ENCODE measurements around the gene ZNF774. TPM values are rescaled to one million over a fixed set of nuclear protein-coding genes. Genes with fewer than 3 reads are reported as not detected.
"Not testable (repeated sequence)": the region's sequence is repeated elsewhere in the genome, so short reads cannot be mapped to it uniquely, and the experiment has no call there.

The ZNF774 gene
- total RNA-seq (1 to 10 TPM; 2.1 to 9.9 (median 5.9) TPM), polyA plus RNA-seq (1 to 10 TPM; 3.1 to 4.2 TPM)
- long read RNA-seq, donor 1, partial matches to known transcripts: 0 of 2 reads
- long read RNA-seq, donor 1, other reads (novel, unspliced or antisense): 1 of 2 reads
- long read RNA-seq, donor 2, full-length matches to known transcripts: 9 of 10 reads
- long read RNA-seq, donor 2, partial matches to known transcripts: 0 of 10 reads
- long read RNA-seq, donor 2, other reads (novel, unspliced or antisense): 1 of 10 reads
- long read RNA-seq, donor 3, partial matches to known transcripts: 0 of 4 reads
- long read RNA-seq, donor 3, other reads (novel, unspliced or antisense): 1 of 4 reads

- Histone ChIP-seq H3K27me3 (no peaks in the 10 kb centered on the region), H3K9me3 (no peaks in the 10 kb centered on the region), H3K4me3 (peak within 1 kb of the TSS; percentile 48 to 99 (median 88)), H3K4me1 (peaks cover 0 to 17% (median 5%) of the 10 kb centered on the region in 12 donors), H3K27ac (peak within 1 kb of the TSS in 11 of 12 donors; percentile 61 to 92 (median 80)), H3K36me3 (peaks cover 0 to 8% (median 2%) of the 10 kb centered on the region in 9 donors)
- intact Hi-C loops (cut with DNase I): loop anchor here in 1 of 10 donors (1.0 kb wide), 1 partner anchor 36 kb away; the partner anchor contains the start of gene IQGAP1
- TF ChIP-seq, protein P1, sequence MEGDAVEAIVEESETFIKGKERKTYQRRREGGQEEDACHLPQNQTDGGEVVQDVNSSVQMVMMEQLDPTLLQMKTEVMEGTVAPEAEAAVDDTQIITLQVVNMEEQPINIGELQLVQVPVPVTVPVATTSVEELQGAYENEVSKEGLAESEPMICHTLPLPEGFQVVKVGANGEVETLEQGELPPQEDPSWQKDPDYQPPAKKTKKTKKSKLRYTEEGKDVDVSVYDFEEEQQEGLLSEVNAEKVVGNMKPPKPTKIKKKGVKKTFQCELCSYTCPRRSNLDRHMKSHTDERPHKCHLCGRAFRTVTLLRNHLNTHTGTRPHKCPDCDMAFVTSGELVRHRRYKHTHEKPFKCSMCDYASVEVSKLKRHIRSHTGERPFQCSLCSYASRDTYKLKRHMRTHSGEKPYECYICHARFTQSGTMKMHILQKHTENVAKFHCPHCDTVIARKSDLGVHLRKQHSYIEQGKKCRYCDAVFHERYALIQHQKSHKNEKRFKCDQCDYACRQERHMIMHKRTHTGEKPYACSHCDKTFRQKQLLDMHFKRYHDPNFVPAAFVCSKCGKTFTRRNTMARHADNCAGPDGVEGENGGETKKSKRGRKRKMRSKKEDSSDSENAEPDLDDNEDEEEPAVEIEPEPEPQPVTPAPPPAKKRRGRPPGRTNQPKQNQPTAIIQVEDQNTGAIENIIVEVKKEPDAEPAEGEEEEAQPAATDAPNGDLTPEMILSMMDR (IDR thresholded peaks at IDR 0.05): no peak
- TF ChIP-seq POLR2A (IDR thresholded peaks at IDR 0.05): peak; percentile 20 to 82
- ATAC-seq (peak; percentile 98 to 100 (median 99)), DNase-seq (peak; percentile 93 to 94 (median 93))
- WGBS, 4 donors: 1 to 2% (median 1%) methylated on average over 21 to 53 of the region's 53 CpGs
These were observed at the start of gene ZNF774 for GRCh38 chr15:90352107-90352893. TSS of gene ZNF774 (plus strand) at chr15:90352284. CDS start at chr15:90354661, 2,377 bp downstream.

GRCh38 chr15:90305355-90305754 lies 46.7 kb upstream of the ZNF774 start:
- intact Hi-C loops (cut with DNase I): not testable (repeated sequence)

DNA sequence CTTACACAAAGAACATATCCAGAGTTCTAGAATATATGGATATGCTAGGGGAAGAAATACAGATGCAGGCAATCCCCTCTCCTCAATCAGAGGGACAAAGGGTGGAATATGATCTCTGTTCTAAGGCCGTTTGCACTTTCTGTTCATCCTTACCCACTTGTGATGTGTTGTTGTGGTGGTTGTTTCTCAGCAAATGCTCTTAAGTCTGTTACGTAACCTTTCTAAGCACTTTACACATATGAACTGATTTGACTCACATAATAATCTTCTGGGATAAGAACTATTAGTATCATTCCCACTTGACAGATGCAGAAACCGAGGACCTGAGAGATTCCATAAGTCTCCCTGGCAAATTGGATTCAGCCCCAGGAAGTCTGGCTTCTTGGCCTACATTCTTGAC lies 46.2 kb upstream of the ZNF774 start:
- Histone ChIP-seq H3K4me3 (no peak overlapping the region), H3K4me1 (peaks cover 0 to 25% (median 10%) of the 10 kb centered on the region in 12 donors), H3K27ac (peak overlapping the region in 1 of 12 donors; percentile 13), H3K9me3 (no peaks in the 10 kb centered on the region), H3K36me3 (no peaks in the 10 kb centered on the region), H3K27me3 (no peaks in the 10 kb centered on the region)
- intact Hi-C loops (cut with DNase I): no loop called here
- TF ChIP-seq, protein P1 (IDR thresholded peaks at IDR 0.05): no peak
- no peak for TF ChIP-seq POLR2A (IDR thresholded peaks at IDR 0.05)
- WGBS, 4 donors: 84 to 90% (median 85%) methylated on average over 3 of the region's 3 CpGs
- no peak for DNase-seq
- ATAC-seq: no peak

More at GRCh38 chr15:90305355-90305754, 46.7 kb upstream of the ZNF774 start:
- not testable (repeated sequence) for H3K27ac ChIP-seq, H3K27me3 ChIP-seq, H3K4me3 ChIP-seq, DNase-seq, ATAC-seq, H3K9me3 ChIP-seq, H3K36me3 ChIP-seq
- WGBS, 4 donors: 94 to 97% (median 95%) methylated on average over 14 of the region's 14 CpGs
- H3K4me1 ChIP-seq: peaks cover 0 to 26% (median 11%) of the 10 kb centered on the region in 12 donors

- Histone ChIP-seq H3K36me3 (no peaks in the 10 kb centered on the region), H3K27me3 (no peaks in the 10 kb centered on the region), H3K4me3 (no peak overlapping the region), H3K4me1 (peaks cover 0 to 18% (median 4%) of the 10 kb centered on the region in 12 donors), H3K9me3 (no peaks in the 10 kb centered on the region), H3K27ac (peak overlapping the region in 2 of 12 donors; percentile 13 to 17)
- 62 to 72% (median 67%) methylated on average over 6 of the region's 6 CpGs for WGBS, 4 donors
- ATAC-seq: no peak
- no peak for DNase-seq
- intact Hi-C loops (cut with DNase I): no loop called here
- no peak for TF ChIP-seq POLR2A (IDR thresholded peaks at IDR 0.05)
- TF ChIP-seq, protein P1 (IDR thresholded peaks at IDR 0.05): no peak
These were observed 45.5 kb upstream of the ZNF774 start for GRCh38 chr15:90306560-90306959.

Data from heart left ventricle (tissue), 16 donors.